SU-DHL-6 (cell line): ENCODE measurements around the gene FOXP3.

Experiments used
- EZH2phosphoT487 ChIP-seq: fragments of 200-600 bp; sonication (generic), shearing (Covaris generic); conservative IDR thresholded peaks from 2 replicates; pipeline ENCODE4 v1.6.1; 2018; ENCODE audit warnings: mild to moderate bottlenecking, antibody characterized with exemption, low read length, moderate library complexity, mixed read lengths
- TF ChIP-seq, protein P1 (sequence below): fragments of 200-600 bp; sonication (generic); IDR thresholded peaks from one replicate; pipeline ENCODE4 v1.5.1; 2017; ENCODE audit warnings: antibody characterized with exemption, mild to moderate bottlenecking, low read length, moderate library complexity; ENCODE audit not compliant: insufficient read depth, poor library complexity, severe bottlenecking

DNA sequence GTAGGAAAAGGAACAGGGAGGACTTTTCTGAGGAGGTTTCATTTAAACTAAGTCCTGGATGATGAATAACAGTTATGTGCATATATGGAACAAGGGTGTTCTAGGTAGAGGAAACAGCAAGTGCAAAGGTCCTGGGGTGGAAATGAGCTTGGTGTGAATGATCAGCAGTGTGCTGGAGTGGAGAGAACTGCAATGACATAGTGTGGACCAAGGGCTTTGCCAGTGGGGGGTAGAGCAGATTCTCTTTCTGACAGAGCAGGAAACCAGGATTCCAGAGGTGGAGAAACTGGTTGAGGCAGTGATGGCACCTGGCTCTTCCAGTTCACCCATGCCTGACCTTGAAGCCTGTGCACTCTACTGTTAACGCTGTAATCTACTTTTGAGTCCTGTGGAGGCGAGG is 6.8 kb upstream of the FOXP3 start:
- TF ChIP-seq, protein P1, sequence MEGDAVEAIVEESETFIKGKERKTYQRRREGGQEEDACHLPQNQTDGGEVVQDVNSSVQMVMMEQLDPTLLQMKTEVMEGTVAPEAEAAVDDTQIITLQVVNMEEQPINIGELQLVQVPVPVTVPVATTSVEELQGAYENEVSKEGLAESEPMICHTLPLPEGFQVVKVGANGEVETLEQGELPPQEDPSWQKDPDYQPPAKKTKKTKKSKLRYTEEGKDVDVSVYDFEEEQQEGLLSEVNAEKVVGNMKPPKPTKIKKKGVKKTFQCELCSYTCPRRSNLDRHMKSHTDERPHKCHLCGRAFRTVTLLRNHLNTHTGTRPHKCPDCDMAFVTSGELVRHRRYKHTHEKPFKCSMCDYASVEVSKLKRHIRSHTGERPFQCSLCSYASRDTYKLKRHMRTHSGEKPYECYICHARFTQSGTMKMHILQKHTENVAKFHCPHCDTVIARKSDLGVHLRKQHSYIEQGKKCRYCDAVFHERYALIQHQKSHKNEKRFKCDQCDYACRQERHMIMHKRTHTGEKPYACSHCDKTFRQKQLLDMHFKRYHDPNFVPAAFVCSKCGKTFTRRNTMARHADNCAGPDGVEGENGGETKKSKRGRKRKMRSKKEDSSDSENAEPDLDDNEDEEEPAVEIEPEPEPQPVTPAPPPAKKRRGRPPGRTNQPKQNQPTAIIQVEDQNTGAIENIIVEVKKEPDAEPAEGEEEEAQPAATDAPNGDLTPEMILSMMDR: no peak
- no peak for TF ChIP-seq EZH2phosphoT487
